ENCODE data around the gene PRICKLE2. TPM values are rescaled to one million over a fixed set of nuclear protein-coding genes. Genes with fewer than 3 reads are reported as not detected.

The PRICKLE2 gene
- total and polyA plus RNA-seq, 10 of the 15 experiments (the other 5 are each of a cell fraction or from before 2014, with no cell fraction given) = 0.11 to 2.6 (median 0.69) TPM

DNA sequence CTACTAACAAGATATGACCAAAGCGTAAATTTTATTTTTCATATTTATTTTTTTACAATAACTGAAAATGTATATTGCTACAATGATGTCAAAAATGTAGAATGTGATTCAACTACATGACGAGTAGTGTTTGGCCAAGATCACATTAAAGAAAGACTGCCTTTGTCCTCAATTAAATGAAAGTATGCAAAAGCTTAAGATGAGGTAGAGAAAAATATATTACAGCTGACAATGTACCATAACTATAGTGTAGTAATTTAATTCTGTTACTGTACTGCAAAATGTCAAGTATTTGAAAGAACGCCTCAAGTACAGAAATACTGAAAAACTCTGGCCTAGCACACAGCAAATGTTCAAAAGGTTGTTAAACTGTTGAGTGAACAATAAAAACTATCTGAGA, 9.7 kb downstream of the PRICKLE2 start:
- no peaks in the 10 kb centered on the region for H3K36me3 ChIP-seq (ENCODE audit: control insufficient read depth in 2 of 2, insufficient read depth in 2 of 2, low read length in 1 of 2)
- DNase-seq (ENCODE audit: low read depth, low spot score) = no peak
- no peak for ATAC-seq
- no peaks in the 10 kb centered on the region for H4K20me1 ChIP-seq (ENCODE audit: control insufficient read depth, insufficient read depth)
- no peak overlapping the region for H3K4me3 ChIP-seq
- ChIA-PET POLR2A (interaction anchor here (1.6 kb wide), 1 partner anchor 9 kb away, joined by 4 read pairs; the partner anchor contains the start of gene PRICKLE2), CTCF (interaction anchor here (0.7 to 3.8 kb wide), 8 partner anchors 10 to 269 kb away, joined by 3 to 28 read pairs (median 3); partner anchors contain the start of gene PRICKLE2), RAD21 (ENCODE audit: unreplicated experiment) (interaction anchor here (1.0 to 2.2 kb wide), 4 partner anchors 9 to 269 kb away, joined by 3 to 17 read pairs (median 4); partner anchors contain the start of gene PRICKLE2), SMC1A (ENCODE audit: uncharacterized antibody, unreplicated experiment) (interaction anchor here (0.6 to 3.8 kb wide), 10 partner anchors 9 to 86 kb away, joined by 3 to 30 read pairs (median 4); partner anchors contain the start of gene PRICKLE2)
- BruUV-seq (replicated peaks) = no TSS peak
- H3K27ac ChIP-seq (ENCODE audit: control insufficient read depth, insufficient read depth) = no peak overlapping the region
- H3K4me1 ChIP-seq (ENCODE audit: control insufficient read depth, insufficient read depth, low read length) = no peaks in the 10 kb centered on the region
- no peak overlapping the region for H3K9ac ChIP-seq (ENCODE audit: control insufficient read depth, insufficient read depth, low read length)
- H3K27me3 ChIP-seq (replicated peaks in 1 of 2; ENCODE audit: control insufficient read depth in 2 of 2, insufficient read depth in 2 of 2, low read length in 1 of 2) = no peaks in the 10 kb centered on the region; a peak in 1 of 4 replicates
- TF ChIP-seq, protein P1, sequence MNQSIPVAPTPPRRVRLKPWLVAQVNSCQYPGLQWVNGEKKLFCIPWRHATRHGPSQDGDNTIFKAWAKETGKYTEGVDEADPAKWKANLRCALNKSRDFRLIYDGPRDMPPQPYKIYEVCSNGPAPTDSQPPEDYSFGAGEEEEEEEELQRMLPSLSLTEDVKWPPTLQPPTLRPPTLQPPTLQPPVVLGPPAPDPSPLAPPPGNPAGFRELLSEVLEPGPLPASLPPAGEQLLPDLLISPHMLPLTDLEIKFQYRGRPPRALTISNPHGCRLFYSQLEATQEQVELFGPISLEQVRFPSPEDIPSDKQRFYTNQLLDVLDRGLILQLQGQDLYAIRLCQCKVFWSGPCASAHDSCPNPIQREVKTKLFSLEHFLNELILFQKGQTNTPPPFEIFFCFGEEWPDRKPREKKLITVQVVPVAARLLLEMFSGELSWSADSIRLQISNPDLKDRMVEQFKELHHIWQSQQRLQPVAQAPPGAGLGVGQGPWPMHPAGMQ (IDR thresholded peaks at IDR 0.05; ENCODE audit: borderline replicate concordance) = no peak
- TF ChIP-seq YY1 (IDR thresholded peaks at IDR 0.05; ENCODE audit: low read depth, low read length) = no peak
- TF ChIP-seq ZNF622 (IDR thresholded peaks at IDR 0.05) = no peak
- no peak for TF ChIP-seq KDM1A (IDR thresholded peaks at IDR 0.05; ENCODE audit: borderline replicate concordance)
- no peak for TF ChIP-seq MYC (IDR thresholded peaks at IDR 0.05; ENCODE audit: insufficient read depth, insufficient read length, insufficient replicate concordance, low read length, severe bottlenecking)
- no peak for TF ChIP-seq BMI1 (IDR thresholded peaks at IDR 0.05; ENCODE audit: borderline replicate concordance)
- TF ChIP-seq, protein P2, sequence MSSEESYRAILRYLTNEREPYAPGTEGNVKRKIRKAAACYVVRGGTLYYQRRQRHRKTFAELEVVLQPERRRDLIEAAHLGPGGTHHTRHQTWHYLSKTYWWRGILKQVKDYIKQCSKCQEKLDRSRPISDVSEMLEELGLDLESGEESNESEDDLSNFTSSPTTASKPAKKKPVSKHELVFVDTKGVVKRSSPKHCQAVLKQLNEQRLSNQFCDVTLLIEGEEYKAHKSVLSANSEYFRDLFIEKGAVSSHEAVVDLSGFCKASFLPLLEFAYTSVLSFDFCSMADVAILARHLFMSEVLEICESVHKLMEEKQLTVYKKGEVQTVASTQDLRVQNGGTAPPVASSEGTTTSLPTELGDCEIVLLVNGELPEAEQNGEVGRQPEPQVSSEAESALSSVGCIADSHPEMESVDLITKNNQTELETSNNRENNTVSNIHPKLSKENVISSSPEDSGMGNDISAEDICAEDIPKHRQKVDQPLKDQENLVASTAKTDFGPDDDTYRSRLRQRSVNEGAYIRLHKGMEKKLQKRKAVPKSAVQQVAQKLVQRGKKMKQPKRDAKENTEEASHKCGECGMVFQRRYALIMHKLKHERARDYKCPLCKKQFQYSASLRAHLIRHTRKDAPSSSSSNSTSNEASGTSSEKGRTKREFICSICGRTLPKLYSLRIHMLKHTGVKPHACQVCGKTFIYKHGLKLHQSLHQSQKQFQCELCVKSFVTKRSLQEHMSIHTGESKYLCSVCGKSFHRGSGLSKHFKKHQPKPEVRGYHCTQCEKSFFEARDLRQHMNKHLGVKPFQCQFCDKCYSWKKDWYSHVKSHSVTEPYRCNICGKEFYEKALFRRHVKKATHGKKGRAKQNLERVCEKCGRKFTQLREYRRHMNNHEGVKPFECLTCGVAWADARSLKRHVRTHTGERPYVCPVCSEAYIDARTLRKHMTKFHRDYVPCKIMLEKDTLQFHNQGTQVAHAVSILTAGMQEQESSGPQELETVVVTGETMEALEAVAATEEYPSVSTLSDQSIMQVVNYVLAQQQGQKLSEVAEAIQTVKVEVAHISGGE (CRISPR knock-in tag; IDR thresholded peaks at IDR 0.05) = no peak
- no peak overlapping the region for H2AFZ ChIP-seq (ENCODE audit: control insufficient read depth, low read depth, low read length)
- no peak for FAIRE-seq
- intact Hi-C loops (cut with micrococcal nuclease; ENCODE audit: unreplicated experiment) (no loop called here), in situ Hi-C loops (cut with MboI) (no loop called here)
- H3K79me2 ChIP-seq (ENCODE audit: control insufficient read depth, insufficient read depth, low read length) = no peaks in the 10 kb centered on the region
- no peak overlapping the region for H3K4me2 ChIP-seq (ENCODE audit: control insufficient read depth, insufficient read depth)
- no peaks in the 10 kb centered on the region for H3K9me3 ChIP-seq (replicated peaks; ENCODE audit: control insufficient read depth, insufficient read depth, low read length)
- 20% methylated on average over 3 of the region's 3 CpGs for WGBS (ENCODE audit: insufficient coverage, insufficient replicate concordance, low lambda C conversion rate, missing lambda C conversion rate)

All from GM12878 (cell line).